PC-3 (cell line): ENCODE measurements around the gene DNAJB2. TPM values are rescaled to one million over a fixed set of nuclear protein-coding genes. Genes with fewer than 3 reads are reported as not detected.

Experiments
- ATAC-seq: fragments of 200-7000 bp; cut with Tn5 transposase; 2 replicates; pipeline ENCODE4 v1.9.1; 2020; ENCODE audit warnings: mild to moderate bottlenecking, moderate library complexity
- BruUV-seq: library from RNA; stranded (reverse); fragments of 400-500 nt; replicated peaks from 2 replicates; lab custom pipeline; 2021; lab: Mats Ljungman, UMichigan
- CTCF ChIA-PET: fragments of 300-600 bp; sonication (Branson Sonifier 250); formaldehyde crosslinking; loops from one replicate; lab custom pipeline; 2022; ENCODE audit warnings: antibody characterized with exemption; lab: Charles Lee
- POLR2A ChIA-PET: fragments of 300-600 bp; sonication (Branson Sonifier 250); formaldehyde crosslinking; loops from one replicate; lab custom pipeline; 2022; ENCODE audit warnings: antibody characterized with exemption; ENCODE audit not compliant: unreplicated experiment; lab: Charles Lee
- DNase-seq: peaks from one replicate; pipeline ENCODE4 v3.0.0-alpha.2; 2015
- H2AFZ ChIP-seq: fragments of 300-600 bp; sonication (generic); 2 replicates; pipeline ENCODE4 v1.6.0; 2016; ENCODE audit warnings: antibody characterized with exemption, low read length
- H3F3A ChIP-seq: fragments of 300-600 bp; sonication (generic); one replicate; pipeline ENCODE4 v1.6.0; 2017; ENCODE audit warnings: antibody characterized with exemption, low read length, control low read depth, mild to moderate bottlenecking; ENCODE audit not compliant: unreplicated experiment
- H3K27ac ChIP-seq: fragments of 300-600 bp; sonication (generic); 2 replicates; pipeline ENCODE4 v1.5.1; 2016; ENCODE audit warnings: mild to moderate bottlenecking, low read length
- H3K27me3 ChIP-seq: fragments of 300-600 bp; sonication (generic); 2 replicates; pipeline ENCODE4 v1.6.1; 2016; ENCODE audit warnings: low read length, mixed read lengths
- H3K36me3 ChIP-seq: fragments of 300-600 bp; sonication (generic); 2 replicates; pipeline ENCODE4 v1.6.1; 2016; ENCODE audit warnings: low read depth, mixed run types, low read length, mixed read lengths
- H3K4me1 ChIP-seq: fragments of 300-600 bp; sonication (generic); 2 replicates; pipeline ENCODE4 v1.5.1; 2016; ENCODE audit warnings: low read length; ENCODE audit not compliant: insufficient read depth
- H3K4me2 ChIP-seq: fragments of 300-600 bp; sonication (generic); 2 replicates; pipeline ENCODE4 v1.6.0; 2016; ENCODE audit warnings: low read length
- H3K4me3 ChIP-seq: fragments of 300-600 bp; sonication (generic); 2 replicates; pipeline ENCODE4 v1.5.1; 2016; ENCODE audit warnings: mild to moderate bottlenecking, low read length, mixed read lengths
- H3K79me2 ChIP-seq: fragments of 300-600 bp; sonication (generic); 2 replicates; pipeline ENCODE4 v1.6.1; 2017; ENCODE audit warnings: low read length, mixed read lengths
- H3K9ac ChIP-seq: fragments of 300-600 bp; sonication (generic); 2 replicates; pipeline ENCODE4 v1.6.0; 2016; ENCODE audit warnings: mild to moderate bottlenecking, low read length
- H3K9me2 ChIP-seq: fragments of 300-600 bp; sonication (generic); replicated peaks from 2 replicates; pipeline ENCODE4 v1.6.1; 2016; ENCODE audit warnings: mixed run types, low read length, mixed read lengths
- H3K9me3 ChIP-seq: fragments of 300-600 bp; sonication (generic); 2 replicates; pipeline ENCODE4 v1.6.1; 2016; ENCODE audit warnings: low read length, mixed read lengths
- H4K20me1 ChIP-seq: fragments of 300-600 bp; sonication (generic); 2 replicates; pipeline ENCODE4 v1.6.1; 2016; ENCODE audit warnings: low read length, mixed read lengths
- EZH2 ChIP-seq: fragments of 300-600 bp; sonication (generic); IDR thresholded peaks from one replicate; pipeline ENCODE4 v1.6.1; 2017; ENCODE audit warnings: antibody characterized with exemption, mild to moderate bottlenecking, low read length; ENCODE audit not compliant: unreplicated experiment
- EZH2phosphoT487 ChIP-seq: fragments of 300-600 bp; sonication (generic); IDR thresholded peaks from 2 replicates; pipeline ENCODE4 v1.6.1; 2018; ENCODE audit warnings: mild to moderate bottlenecking, antibody characterized with exemption, low read length, borderline replicate concordance
- intact Hi-C: fragments of 100-400 bp; cut with micrococcal nuclease; formaldehyde crosslinking; loops from 2 replicates; pipeline ENCODE4 v1.9.0; 2023
- total RNA-seq: library from RNA; depleted of rRNA; stranded (reverse); fragments of >200 nt; gene quantifications from 2 replicates; pipeline ENCODE4 v1.2.3, GENCODE V29; 2014
- TF ChIP-seq, protein P1 (sequence below): fragments of 300-600 bp; sonication (generic); conservative IDR thresholded peaks from 2 replicates; pipeline ENCODE4 v1.5.1; 2017; ENCODE audit warnings: antibody characterized with exemption, low read depth, mild to moderate bottlenecking, low read length

DNAJB2 gene
- total RNA-seq, 1 experiment from 2014 or later, result 62.3 TPM

DNA sequence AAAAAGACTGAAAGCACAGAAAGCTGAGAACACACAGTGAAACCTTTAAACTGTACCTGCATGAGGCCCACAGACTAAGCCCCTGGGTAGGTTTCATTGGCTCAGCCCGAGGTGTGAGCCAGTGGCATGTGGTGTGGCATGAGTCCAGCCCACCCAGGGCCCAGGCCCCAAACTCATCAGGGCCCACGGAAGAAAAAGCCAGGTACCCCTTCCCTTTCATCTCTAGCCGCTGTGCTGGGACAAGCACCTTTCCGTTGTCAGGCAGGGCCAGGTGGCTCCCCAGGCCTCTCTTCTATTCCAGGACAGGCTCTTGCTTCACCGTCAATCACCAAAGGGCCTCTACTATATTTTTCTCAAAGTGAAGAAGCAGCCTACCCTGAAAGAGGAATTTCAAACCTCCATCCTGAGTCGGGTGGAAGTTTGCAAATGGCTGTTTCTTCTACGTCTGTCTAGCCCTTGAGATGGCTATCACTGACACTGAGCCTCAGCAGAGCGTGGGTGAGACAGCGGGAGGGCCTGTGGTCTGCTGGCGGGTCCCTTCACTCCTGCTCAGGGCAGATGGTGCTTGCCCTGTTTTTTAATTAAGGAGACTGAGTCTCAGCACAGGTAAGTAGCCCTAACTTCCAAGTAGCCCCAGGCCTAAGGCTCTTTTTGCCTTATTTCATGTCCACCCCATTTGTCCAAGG lies 8.6 kb downstream of the DNAJB2 start:
- Histone ChIP-seq H3K4me2 (no peak overlapping the region), H3K36me3 (peaks cover 3% of the 10 kb centered on the region; the same call in 1 of the 2 replicates), H3K27me3 (no peaks in the 10 kb centered on the region), H3K9me3 (no peaks in the 10 kb centered on the region), H3K79me2 (no peaks in the 10 kb centered on the region), H3F3A (no peaks in the 10 kb centered on the region), H3K9me2 (no peaks in the 10 kb centered on the region), H3K4me3 (no peak overlapping the region), H3K27ac (no peak overlapping the region), H3K9ac (no peak overlapping the region), H2AFZ (no peak overlapping the region), H4K20me1 (no peaks in the 10 kb centered on the region), H3K4me1 (peaks cover 11% of the 10 kb centered on the region)
- TF ChIP-seq, protein P1, sequence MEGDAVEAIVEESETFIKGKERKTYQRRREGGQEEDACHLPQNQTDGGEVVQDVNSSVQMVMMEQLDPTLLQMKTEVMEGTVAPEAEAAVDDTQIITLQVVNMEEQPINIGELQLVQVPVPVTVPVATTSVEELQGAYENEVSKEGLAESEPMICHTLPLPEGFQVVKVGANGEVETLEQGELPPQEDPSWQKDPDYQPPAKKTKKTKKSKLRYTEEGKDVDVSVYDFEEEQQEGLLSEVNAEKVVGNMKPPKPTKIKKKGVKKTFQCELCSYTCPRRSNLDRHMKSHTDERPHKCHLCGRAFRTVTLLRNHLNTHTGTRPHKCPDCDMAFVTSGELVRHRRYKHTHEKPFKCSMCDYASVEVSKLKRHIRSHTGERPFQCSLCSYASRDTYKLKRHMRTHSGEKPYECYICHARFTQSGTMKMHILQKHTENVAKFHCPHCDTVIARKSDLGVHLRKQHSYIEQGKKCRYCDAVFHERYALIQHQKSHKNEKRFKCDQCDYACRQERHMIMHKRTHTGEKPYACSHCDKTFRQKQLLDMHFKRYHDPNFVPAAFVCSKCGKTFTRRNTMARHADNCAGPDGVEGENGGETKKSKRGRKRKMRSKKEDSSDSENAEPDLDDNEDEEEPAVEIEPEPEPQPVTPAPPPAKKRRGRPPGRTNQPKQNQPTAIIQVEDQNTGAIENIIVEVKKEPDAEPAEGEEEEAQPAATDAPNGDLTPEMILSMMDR, result no peak
- TF ChIP-seq EZH2 (no peak), EZH2phosphoT487 (no peak)
- DNase-seq (no peak), ATAC-seq (no peak)
- POLR2A ChIA-PET, result interaction anchor here (0.6 kb wide), 1 partner anchor 66 kb away, joined by 6 read pairs; no protein-coding TSS in a partner anchor
- BruUV-seq, result no TSS peak
- CTCF ChIA-PET, result no interaction called here
- intact Hi-C loops, result no loop called here

DNA sequence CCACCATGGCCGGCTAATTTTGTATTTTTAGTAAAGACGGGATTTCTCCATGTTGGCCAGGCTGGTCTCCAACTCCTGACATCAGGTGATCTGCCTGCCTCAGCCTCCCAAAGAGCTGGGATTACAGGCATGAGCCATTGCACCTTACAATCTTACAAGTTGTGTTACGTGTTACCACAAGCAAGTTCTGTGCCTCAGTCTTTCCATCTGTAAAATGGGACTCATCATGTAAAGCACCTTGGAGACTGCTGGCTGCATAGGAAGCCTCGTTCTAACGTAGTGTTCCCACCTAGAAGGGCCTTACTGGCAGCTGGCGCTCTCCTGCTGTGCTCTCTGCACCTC lies 10.0 kb downstream of the DNAJB2 start:
- no TSS peak for BruUV-seq
- no peak overlapping the region for H3K27ac ChIP-seq
- H3K9me3 ChIP-seq, result no peaks in the 10 kb centered on the region
- TF ChIP-seq, protein P1, result no peak
- TF ChIP-seq EZH2phosphoT487 (no peak), EZH2 (no peak)
- peak overlapping the region; percentile 42 for H3K4me2 ChIP-seq
- no peak for DNase-seq
- H3K4me3 ChIP-seq, result no peak overlapping the region
- H3K4me1 ChIP-seq, result peaks cover 14% of the 10 kb centered on the region
- ChIA-PET CTCF (no interaction called here), POLR2A (no interaction called here)
- H3K36me3 ChIP-seq, result peaks cover 3% of the 10 kb centered on the region; the same call in 1 of the 2 replicates
- no peaks in the 10 kb centered on the region for H3F3A ChIP-seq
- no peak for ATAC-seq
- no peaks in the 10 kb centered on the region for H3K79me2 ChIP-seq
- H4K20me1 ChIP-seq, result no peaks in the 10 kb centered on the region
- H3K9ac ChIP-seq, result no peak overlapping the region
- no peaks in the 10 kb centered on the region for H3K9me2 ChIP-seq
- H3K27me3 ChIP-seq, result no peaks in the 10 kb centered on the region
- intact Hi-C loops, result no loop called here
- no peak overlapping the region for H2AFZ ChIP-seq
